ENCODE data around the gene SPINK1. TPM values are rescaled to one million over a fixed set of nuclear protein-coding genes. Genes with fewer than 3 reads are reported as not detected.

SPINK1 gene
- total RNA-seq, 2 donors from 2014 or later = not detected

DNA sequence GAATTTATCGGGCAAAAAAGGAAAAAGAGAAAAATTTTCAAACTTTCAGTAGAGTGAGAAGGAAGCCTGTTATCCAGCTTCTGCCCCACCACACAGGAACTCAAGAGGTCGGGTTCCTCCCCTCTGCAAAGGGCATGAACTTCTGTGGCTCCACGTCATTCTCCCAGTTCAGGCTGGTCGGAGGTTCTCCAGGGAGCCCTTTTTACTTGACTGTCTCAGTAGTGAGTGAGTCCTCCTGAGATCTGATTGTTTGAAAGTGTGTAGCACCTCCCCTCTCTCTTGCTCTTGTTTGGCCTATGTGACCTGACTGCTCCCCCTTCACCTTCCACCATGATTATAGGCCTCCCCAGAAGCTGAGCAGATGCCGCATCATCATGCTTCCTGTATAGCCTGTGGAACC lies 9.7 kb downstream of the SPINK1 start:
- no peak for DNase-seq (ENCODE audit: low spot score)
- Histone ChIP-seq H3K27me3 (no peaks in the 10 kb centered on the region), H3K36me3 (no peaks in the 10 kb centered on the region), H3K9me3 (no peaks in the 10 kb centered on the region), H3K4me3 (no peak overlapping the region), H3K27ac (no peak overlapping the region), H3K4me1 (no peaks in the 10 kb centered on the region)
- TF ChIP-seq, protein P1, sequence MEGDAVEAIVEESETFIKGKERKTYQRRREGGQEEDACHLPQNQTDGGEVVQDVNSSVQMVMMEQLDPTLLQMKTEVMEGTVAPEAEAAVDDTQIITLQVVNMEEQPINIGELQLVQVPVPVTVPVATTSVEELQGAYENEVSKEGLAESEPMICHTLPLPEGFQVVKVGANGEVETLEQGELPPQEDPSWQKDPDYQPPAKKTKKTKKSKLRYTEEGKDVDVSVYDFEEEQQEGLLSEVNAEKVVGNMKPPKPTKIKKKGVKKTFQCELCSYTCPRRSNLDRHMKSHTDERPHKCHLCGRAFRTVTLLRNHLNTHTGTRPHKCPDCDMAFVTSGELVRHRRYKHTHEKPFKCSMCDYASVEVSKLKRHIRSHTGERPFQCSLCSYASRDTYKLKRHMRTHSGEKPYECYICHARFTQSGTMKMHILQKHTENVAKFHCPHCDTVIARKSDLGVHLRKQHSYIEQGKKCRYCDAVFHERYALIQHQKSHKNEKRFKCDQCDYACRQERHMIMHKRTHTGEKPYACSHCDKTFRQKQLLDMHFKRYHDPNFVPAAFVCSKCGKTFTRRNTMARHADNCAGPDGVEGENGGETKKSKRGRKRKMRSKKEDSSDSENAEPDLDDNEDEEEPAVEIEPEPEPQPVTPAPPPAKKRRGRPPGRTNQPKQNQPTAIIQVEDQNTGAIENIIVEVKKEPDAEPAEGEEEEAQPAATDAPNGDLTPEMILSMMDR (IDR thresholded peaks at IDR 0.05) = no peak

DNA sequence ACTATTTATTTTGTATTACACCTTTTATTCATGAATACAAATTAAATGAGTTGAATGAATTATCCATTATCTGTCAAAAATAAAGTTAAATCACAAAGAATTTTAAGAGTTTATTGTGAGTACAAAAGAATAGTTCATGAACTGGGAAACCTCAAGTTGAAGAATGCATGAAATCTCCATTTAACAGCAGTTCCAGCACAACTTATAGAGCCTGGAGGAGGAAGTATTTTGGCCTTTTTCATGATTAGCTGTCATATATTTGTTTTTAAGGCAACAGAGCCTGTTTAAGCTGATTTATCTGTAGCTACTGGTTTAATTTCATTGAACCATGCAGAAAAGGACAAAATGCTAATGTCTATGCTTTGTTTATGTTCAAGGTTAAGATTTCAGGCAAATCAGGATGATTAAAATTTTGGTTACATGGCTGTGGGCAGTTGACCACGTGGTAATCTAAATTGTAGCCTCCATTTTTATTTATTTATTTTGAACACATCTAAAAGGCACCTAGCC lies 12.2 kb downstream of the SPINK1 start:
- TF ChIP-seq, protein P1 (IDR thresholded peaks at IDR 0.05) = no peak
- H3K27ac ChIP-seq = no peak overlapping the region
- H3K36me3 ChIP-seq = no peaks in the 10 kb centered on the region
- no peak for DNase-seq (ENCODE audit: low spot score)
- H3K4me3 ChIP-seq = no peak overlapping the region
- peaks cover 0 to 6% of the 10 kb centered on the region in 2 donors for H3K9me3 ChIP-seq
- no peaks in the 10 kb centered on the region for H3K4me1 ChIP-seq
- H3K27me3 ChIP-seq = no peaks in the 10 kb centered on the region

DNA sequence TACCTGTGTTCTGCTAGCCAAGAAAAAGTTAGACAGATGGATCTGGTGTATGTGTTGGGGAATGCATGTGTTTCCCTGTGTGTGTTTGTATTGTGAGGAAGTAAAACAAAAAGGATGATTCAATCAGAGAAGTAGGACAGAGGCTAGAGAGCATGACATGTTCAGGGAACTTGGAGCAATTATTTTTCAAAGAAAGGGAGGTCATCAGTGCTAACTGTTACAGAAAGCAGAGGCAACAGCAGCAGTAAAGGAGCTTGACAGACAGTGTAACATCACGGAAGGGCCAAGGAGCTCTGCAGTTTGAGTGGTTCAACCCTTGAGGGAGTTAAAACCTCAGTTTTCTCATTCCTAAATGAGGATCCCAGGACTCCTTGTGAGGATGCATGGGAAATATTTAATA lies 13.2 kb downstream of the SPINK1 start:
- Histone ChIP-seq H3K4me3 (no peak overlapping the region), H3K36me3 (no peaks in the 10 kb centered on the region), H3K4me1 (no peaks in the 10 kb centered on the region), H3K9me3 (peaks cover 0 to 6% of the 10 kb centered on the region in 2 donors), H3K27ac (no peak overlapping the region), H3K27me3 (no peaks in the 10 kb centered on the region)
- TF ChIP-seq, protein P1 (IDR thresholded peaks at IDR 0.05) = no peak
- DNase-seq (ENCODE audit: low spot score) = no peak

DNA sequence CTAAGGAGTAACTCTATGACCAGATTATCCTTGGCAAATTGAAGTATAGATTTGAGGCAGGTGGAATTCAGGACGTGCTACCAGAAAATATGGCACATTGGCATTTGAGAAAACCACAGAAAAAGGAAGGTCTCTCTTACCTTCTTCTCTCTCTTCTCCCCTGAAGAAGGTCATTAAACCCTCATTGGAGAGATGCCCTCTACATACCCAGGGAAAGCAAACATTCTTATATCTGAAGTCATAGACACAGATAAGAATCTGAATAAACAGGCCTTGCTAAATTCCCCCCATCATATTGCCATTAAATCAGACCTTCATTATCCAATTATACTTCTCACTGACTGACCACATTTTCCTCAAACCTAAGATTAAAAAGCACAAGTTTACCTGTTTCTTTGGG lies 17.8 kb downstream of the SPINK1 start:
- Histone ChIP-seq H3K4me1 (no peaks in the 10 kb centered on the region), H3K27me3 (no peaks in the 10 kb centered on the region), H3K9me3 (peaks cover 0 to 6% of the 10 kb centered on the region in 2 donors), H3K27ac (no peak overlapping the region), H3K4me3 (no peak overlapping the region), H3K36me3 (no peaks in the 10 kb centered on the region)
- TF ChIP-seq, protein P1 (IDR thresholded peaks at IDR 0.05) = no peak
- no peak for DNase-seq (ENCODE audit: low spot score)

DNA sequence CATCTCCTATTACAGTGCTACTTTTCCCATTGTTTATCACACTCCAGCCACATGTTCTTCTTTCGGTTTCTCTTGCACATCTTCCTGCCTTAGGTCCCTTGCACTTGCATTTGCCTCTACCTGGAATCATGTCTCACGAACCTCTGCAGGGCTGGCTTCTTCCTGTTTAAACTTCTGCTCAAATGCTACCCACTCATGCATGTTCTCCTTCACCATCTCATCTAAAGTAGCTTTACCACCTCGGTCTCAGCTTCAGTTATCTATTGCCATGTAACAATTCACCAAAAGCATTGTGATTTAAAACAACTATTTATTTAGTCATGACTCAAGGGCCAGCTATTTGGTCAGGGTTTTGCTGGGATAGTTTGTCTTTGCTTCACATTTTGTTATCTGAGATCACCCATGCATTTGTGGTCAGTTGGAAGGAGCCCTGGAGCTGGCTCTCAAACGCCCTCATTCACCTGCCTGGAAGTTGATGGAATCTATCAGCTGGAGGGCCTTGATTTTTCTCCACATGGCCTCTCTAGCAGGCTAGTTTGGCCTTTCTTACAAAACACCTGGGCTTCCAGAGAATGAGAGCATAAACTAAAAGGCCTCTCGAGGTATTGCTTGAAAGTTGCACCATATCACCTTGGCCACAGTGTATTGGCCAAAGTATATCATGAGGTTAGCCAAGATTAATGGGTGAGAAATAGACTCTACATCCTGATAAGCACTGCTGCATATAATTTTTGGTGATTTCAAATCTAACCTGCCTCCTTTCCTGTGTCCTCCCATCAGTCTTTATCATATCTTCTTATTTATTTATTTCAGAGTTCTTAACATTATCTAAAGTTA lies 21.4 kb downstream of the SPINK1 start:
- Histone ChIP-seq H3K27me3 (no peaks in the 10 kb centered on the region), H3K9me3 (no peaks in the 10 kb centered on the region), H3K4me1 (no peaks in the 10 kb centered on the region), H3K4me3 (no peak overlapping the region), H3K36me3 (no peaks in the 10 kb centered on the region), H3K27ac (no peak overlapping the region)
- no peak for DNase-seq (ENCODE audit: low spot score)
- TF ChIP-seq, protein P1 (IDR thresholded peaks at IDR 0.05) = no peak

All from right atrium auricular region (tissue), 2 donors.